Sigmoid colon (tissue), 7 donors: Measurements from ENCODE around the gene CDK2. TPM values are rescaled to one million over a fixed set of nuclear protein-coding genes. Genes with fewer than 3 reads are reported as not detected.
"Not testable (repeated sequence)": the region's sequence is repeated elsewhere in the genome, so short reads cannot be mapped to it uniquely, and the experiment has no call there.

Experiments
- DNase-seq: peaks from one replicate; pipeline ENCODE4 v3.0.0-alpha.2; 2019
- H3K27ac ChIP-seq, 4 donors: fragments of 200-600 bp; sonication (generic); one replicate each; pipeline ENCODE4 v1.5.1; 2016 to 2019; ENCODE audit warnings: mild to moderate bottlenecking in 1 of 4
- H3K27me3 ChIP-seq, 3 donors: fragments of 200-600 bp; sonication (generic); one replicate each; pipeline ENCODE4 v1.5.1; 2019; ENCODE audit warnings: mild to moderate bottlenecking in 1 of 3
- H3K36me3 ChIP-seq, 4 donors: fragments of 200-600 bp; sonication (generic); one replicate each; pipeline ENCODE4 v1.5.1; 2016 to 2019
- H3K4me1 ChIP-seq, 4 donors: fragments of 200-600 bp; sonication (generic); one replicate each; pipeline ENCODE4 v1.5.1; 2017 to 2019
- H3K4me3 ChIP-seq, 4 donors: fragments of 200-600 bp; sonication (generic); one replicate each; pipeline ENCODE4 v1.5.1; 2017 to 2019; ENCODE audit warnings: mild to moderate bottlenecking in 2 of 4, moderate library complexity in 1 of 4
- H3K9me3 ChIP-seq, 4 donors: fragments of 200-600 bp in 3 of 4; sonication (generic) in 3 of 4; one replicate each; pipeline versions ENCODE4 v1.5.1 to v1.6.1; 2013 to 2019
- EP300 ChIP-seq, 4 donors: sonication (generic); formaldehyde crosslinking; IDR thresholded peaks; one replicate each; pipeline ENCODE4 v1.6.1; 2017; ENCODE audit warnings: antibody characterized with exemption in 4 of 4
- POLR2A ChIP-seq, 2 donors: fragments of 450-650 bp; IDR thresholded peaks; one replicate each; pipeline ENCODE4 v1.6.1; 2016; ENCODE audit warnings: antibody characterized with exemption in 2 of 2, mild to moderate bottlenecking in 2 of 2, moderate library complexity in 2 of 2
- POLR2AphosphoS5 ChIP-seq, 4 donors: sonication (generic); formaldehyde crosslinking; IDR thresholded peaks; one replicate each; pipeline ENCODE4 v1.6.1; 2017; ENCODE audit warnings: antibody characterized with exemption in 4 of 4
- WGBS, 2 donors: extraction: QIAGEN DNeasy Blood & Tissue Kit; methylation state at CpG; one replicate each; pipeline ENCODE4 v1.1.7; 2013; 5-methylcytosine and 5-hydroxymethylcytosine counted together
- intact Hi-C: fragments of 100-400 bp; cut with DNase I; formaldehyde crosslinking; loops from one replicate; pipeline ENCODE4 v1.15.1; 2023
- polyA plus RNA-seq, 3 donors: library from polyadenylated mRNA; stranded (reverse); fragments of 200-250 nt; gene quantifications; one replicate each; pipeline ENCODE4 v1.2.3, GENCODE V29; 2013
- total RNA-seq, 4 donors: library from RNA; depleted of rRNA; stranded (reverse); fragments of >200 nt; gene quantifications; one replicate each; pipeline ENCODE4 v1.1.0, GENCODE V29; 2016
- TF ChIP-seq, protein P1 (sequence below), 4 experiments: fragments of 450-650 bp in 3 of 4; fragments of 200-600 bp in 1 of 4; IDR thresholded peaks; one replicate each; pipeline ENCODE4 v1.5.1; 2016 to 2019; ENCODE audit warnings: antibody characterized with exemption in 4 of 4, mild to moderate bottlenecking in 3 of 4, moderate library complexity in 2 of 4
- donor health status: healthy with polysubstance abuse.
- donor health status: Bipolar disorder and iron deficiency.
- donor health status: healthy.

The CDK2 gene
- total RNA-seq, result 10 to 100 TPM; 11.4 to 27.7 (median 18.8) TPM
- 10 to 100 TPM in 2 of 3 donors, 1 to 10 TPM in 1; 7.2 to 23.4 (median 11.1) TPM for polyA plus RNA-seq

DNA sequence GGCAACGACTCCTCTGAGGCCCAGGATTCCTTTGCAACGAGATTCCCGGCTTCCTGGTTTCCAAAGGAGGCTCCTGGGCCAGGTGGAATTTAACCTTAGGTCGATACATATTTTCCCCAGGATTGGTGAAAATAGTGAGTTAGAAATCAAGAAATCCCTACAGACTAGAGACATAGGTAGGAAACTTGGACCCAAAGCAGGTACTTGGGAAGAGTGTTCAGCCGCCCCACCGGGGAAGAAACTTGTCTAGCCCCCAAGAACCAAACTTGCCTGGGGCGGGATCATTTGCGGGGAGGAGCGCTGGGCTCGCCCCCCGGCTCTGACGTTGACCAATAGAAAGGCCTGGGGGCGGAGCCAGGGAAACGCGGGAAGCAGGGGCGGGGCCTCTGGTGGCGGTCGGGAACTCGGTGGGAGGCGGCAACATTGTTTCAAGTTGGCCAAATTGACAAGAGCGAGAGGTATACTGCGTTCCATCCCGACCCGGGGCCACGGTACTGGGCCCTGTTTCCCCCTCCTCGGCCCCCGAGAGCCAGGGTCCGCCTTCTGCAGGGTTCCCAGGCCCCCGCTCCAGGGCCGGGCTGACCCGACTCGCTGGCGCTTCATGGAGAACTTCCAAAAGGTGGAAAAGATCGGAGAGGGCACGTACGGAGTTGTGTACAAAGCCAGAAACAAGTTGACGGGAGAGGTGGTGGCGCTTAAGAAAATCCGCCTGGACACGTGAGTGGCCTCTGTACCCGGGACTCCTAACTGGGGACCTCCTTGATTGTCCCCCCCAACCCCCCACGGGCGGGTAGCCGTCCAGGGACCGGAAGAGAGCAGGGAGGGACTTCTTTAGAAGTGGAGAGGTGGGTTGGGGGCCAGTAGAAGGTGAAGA, at the start of gene CDK2:
Gene CDK2, plus strand, starts transcription at position 423 of the 874 bp plus-strand sequence. Its CDS starts 179 bp downstream, at position 602.
- Histone ChIP-seq H3K4me1 (peaks cover 0 to 21% (median 15%) of the 10 kb centered on the region in 4 donors), H3K27me3 (no peaks in the 10 kb centered on the region), H3K4me3 (peak within 1 kb of the TSS; percentile 57 to 94 (median 72)), H3K9me3 (no peaks in the 10 kb centered on the region), H3K27ac (peak within 1 kb of the TSS; percentile 73 to 89 (median 84)), H3K36me3 (peaks cover 0 to 7% (median 0%) of the 10 kb centered on the region in 4 donors)
- TF ChIP-seq EP300 (IDR thresholded peaks at IDR 0.05) (no peak), POLR2AphosphoS5 (IDR thresholded peaks at IDR 0.05) (peak; percentile 80 to 91 (median 85)), POLR2A (IDR thresholded peaks at IDR 0.05) (peak; percentile 50 to 55)
- TF ChIP-seq, protein P1, sequence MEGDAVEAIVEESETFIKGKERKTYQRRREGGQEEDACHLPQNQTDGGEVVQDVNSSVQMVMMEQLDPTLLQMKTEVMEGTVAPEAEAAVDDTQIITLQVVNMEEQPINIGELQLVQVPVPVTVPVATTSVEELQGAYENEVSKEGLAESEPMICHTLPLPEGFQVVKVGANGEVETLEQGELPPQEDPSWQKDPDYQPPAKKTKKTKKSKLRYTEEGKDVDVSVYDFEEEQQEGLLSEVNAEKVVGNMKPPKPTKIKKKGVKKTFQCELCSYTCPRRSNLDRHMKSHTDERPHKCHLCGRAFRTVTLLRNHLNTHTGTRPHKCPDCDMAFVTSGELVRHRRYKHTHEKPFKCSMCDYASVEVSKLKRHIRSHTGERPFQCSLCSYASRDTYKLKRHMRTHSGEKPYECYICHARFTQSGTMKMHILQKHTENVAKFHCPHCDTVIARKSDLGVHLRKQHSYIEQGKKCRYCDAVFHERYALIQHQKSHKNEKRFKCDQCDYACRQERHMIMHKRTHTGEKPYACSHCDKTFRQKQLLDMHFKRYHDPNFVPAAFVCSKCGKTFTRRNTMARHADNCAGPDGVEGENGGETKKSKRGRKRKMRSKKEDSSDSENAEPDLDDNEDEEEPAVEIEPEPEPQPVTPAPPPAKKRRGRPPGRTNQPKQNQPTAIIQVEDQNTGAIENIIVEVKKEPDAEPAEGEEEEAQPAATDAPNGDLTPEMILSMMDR (IDR thresholded peaks at IDR 0.05), result no peak
- peak; percentile 98 for DNase-seq
- intact Hi-C loops, result loop anchor here (2.0 kb wide), 1 partner anchor 36 kb away; the partner anchor contains the start of gene DGKA
- 0 to 1% methylated on average over 45 of the region's 45 CpGs for WGBS, 2 donors

DNA sequence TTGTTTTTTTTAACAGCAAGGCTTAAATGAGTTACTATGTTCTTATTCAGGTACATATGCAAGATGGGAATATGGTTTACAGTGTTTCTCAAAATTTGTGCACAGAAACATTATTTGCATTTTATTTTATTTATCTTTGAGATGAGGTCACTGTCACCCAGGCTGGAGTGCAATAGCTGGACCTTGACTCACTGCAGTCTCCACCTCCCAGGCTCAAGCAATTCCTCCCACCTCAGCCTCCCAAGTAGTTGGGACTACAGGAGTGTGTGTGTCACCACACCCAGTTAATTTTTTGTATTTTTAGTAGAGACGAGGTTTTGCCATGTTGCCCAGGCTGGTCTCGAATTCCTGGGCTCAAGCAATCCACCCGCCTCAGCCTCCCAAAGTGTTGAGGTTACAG, 47.6 kb upstream of the CDK2 start:
- H3K4me1 ChIP-seq, result peaks cover 0 to 19% (median 12%) of the 10 kb centered on the region in 4 donors
- 64 to 87% methylated on average over 3 of the region's 3 CpGs for WGBS, 2 donors

DNA sequence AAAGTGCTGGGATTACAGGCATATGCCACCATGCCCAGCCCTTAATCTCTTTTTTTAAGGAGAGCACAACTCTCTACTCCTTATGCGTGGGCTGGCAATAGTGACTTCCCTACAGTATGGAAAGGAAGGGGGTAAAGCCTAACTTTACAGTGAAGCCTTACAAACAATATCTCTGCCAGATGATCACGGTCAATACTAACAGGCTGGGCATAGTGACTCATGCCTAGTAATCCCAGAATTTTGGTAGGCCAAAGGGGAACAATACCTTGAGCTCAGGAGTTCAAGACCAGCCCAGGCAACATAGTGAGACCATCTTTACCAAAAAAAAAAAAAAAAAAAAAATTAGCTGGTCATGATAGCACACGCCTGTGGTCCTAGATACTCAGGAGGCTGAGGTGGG, 44.5 kb upstream of the CDK2 start:
- 90 to 95% methylated on average over 3 of the region's 3 CpGs for WGBS, 2 donors
- H3K4me1 ChIP-seq, result peaks cover 0 to 23% (median 18%) of the 10 kb centered on the region in 4 donors
- no peak overlapping the region for H3K27ac ChIP-seq
- H3K4me3 ChIP-seq, result no peak overlapping the region
- intact Hi-C loops, result no loop called here
- no peaks in the 10 kb centered on the region for H3K27me3 ChIP-seq
- H3K9me3 ChIP-seq, result no peaks in the 10 kb centered on the region
- DNase-seq, result no peak
- H3K36me3 ChIP-seq, result peaks cover 0 to 10% (median 0%) of the 10 kb centered on the region in 4 donors
- TF ChIP-seq, protein P1 (IDR thresholded peaks at IDR 0.05), result no peak
- TF ChIP-seq POLR2AphosphoS5 (IDR thresholded peaks at IDR 0.05), result no peak
- no peak for TF ChIP-seq EP300 (IDR thresholded peaks at IDR 0.05)
- TF ChIP-seq POLR2A (IDR thresholded peaks at IDR 0.05), result no peak

More for the DNA sequence above, 47.6 kb upstream of the CDK2 start:
- intact Hi-C loops, H3K27ac ChIP-seq, H3K9me3 ChIP-seq, H3K27me3 ChIP-seq, H3K4me3 ChIP-seq, DNase-seq: not testable (repeated sequence)
- H3K36me3 ChIP-seq, result peaks cover 0 to 17% (median 0%) of the 10 kb centered on the region in 4 donors

DNA sequence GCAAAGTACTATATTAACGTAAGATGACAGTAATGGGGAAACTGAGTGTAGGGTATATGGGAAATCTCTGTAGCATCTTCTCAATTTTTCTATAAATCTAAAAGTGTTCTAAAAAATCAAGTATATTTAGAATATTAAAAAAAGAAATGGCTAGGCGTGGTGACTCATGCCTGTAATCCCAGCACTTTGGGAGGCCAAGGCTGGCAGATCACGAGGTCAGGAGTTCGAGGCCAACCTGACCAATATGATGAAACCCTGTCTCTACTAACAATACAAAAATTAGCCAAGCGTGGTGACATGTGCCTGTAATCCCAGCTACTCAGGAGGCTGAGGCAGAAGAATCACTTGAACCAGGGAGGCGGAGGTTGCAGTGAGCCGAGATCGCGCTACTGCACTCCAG, 43.0 kb upstream of the CDK2 start:
- H3K27ac ChIP-seq, H3K4me3 ChIP-seq, intact Hi-C loops, DNase-seq, H3K9me3 ChIP-seq, H3K27me3 ChIP-seq: not testable (repeated sequence)
- Histone ChIP-seq H3K4me1 (peaks cover 0 to 31% (median 27%) of the 10 kb centered on the region in 4 donors), H3K36me3 (peaks cover 0 to 10% (median 0%) of the 10 kb centered on the region in 4 donors)
- 96 to 97% methylated on average over 9 of the region's 9 CpGs for WGBS, 2 donors

DNA sequence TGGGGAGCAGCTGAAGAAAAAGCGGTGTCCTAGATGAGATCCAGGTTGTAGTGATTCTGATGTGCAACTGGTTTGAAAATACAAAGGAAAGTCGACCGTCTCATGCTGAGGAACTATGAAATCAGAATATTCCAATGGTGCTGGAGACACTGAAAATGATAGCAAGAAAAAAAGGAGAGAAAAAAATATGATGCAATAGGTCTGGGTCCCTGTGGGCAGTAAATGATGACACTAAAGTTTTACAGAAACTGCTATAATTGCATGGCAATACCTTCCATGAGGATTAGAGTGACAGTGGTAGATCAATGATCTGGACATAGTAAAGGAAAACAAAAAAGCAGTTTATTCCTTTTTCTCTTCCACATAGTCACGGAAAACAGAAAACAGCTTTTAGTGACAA, 41.3 kb upstream of the CDK2 start:
- peaks cover 0 to 41% (median 37%) of the 10 kb centered on the region in 4 donors for H3K4me1 ChIP-seq
- no peak overlapping the region for H3K4me3 ChIP-seq
- peaks cover 0 to 10% (median 0%) of the 10 kb centered on the region in 4 donors for H3K36me3 ChIP-seq
- intact Hi-C loops, result loop anchor here (5.0 kb wide), 1 partner anchor 183 kb away; the partner anchor contains the start of gene GDF11
- no peak for DNase-seq
- WGBS, 2 donors, result 88 to 91% methylated on average over 4 of the region's 4 CpGs
- TF ChIP-seq, protein P1 (IDR thresholded peaks at IDR 0.05), result no peak
- TF ChIP-seq POLR2AphosphoS5 (IDR thresholded peaks at IDR 0.05) (no peak), EP300 (IDR thresholded peaks at IDR 0.05) (no peak), POLR2A (IDR thresholded peaks at IDR 0.05) (no peak)
- no peaks in the 10 kb centered on the region for H3K27me3 ChIP-seq
- H3K9me3 ChIP-seq, result no peaks in the 10 kb centered on the region
- H3K27ac ChIP-seq, result no peak overlapping the region
